Glomerular visceral epithelial cell (primary cell): Measurements from ENCODE around the gene RAB3IP.
A peak's percentile ranks its signal among the peaks of the same experiment; 100 is the strongest.
"Not testable (repeated sequence)": the region's sequence is repeated elsewhere in the genome, so short reads cannot be mapped to it uniquely, and the experiment has no call there.

Experiments used
- DNase-seq: peaks from one replicate; pipeline ENCODE4 v3.0.0-alpha.2; 2016; ENCODE audit errors: extremely low spot score

Gene RAB3IP

DNA sequence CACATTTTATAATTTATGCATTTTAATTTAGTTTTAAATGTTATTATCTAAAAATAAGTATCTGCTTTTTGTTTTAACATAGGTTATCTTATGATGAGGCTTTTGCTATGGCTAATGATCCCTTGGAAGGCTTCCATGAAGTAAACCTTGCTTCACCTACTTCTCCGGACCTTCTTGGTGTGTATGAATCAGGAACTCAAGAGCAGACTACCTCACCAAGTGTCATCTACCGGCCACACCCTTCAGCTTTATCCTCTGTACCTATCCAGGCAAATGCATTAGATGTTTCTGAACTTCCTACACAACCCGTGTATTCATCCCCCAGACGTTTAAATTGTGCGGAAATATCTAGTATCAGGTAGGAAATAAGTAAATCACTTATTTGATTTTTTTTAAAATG lies 16.6 kb downstream of the RAB3IP start:
- no peak for DNase-seq

DNA sequence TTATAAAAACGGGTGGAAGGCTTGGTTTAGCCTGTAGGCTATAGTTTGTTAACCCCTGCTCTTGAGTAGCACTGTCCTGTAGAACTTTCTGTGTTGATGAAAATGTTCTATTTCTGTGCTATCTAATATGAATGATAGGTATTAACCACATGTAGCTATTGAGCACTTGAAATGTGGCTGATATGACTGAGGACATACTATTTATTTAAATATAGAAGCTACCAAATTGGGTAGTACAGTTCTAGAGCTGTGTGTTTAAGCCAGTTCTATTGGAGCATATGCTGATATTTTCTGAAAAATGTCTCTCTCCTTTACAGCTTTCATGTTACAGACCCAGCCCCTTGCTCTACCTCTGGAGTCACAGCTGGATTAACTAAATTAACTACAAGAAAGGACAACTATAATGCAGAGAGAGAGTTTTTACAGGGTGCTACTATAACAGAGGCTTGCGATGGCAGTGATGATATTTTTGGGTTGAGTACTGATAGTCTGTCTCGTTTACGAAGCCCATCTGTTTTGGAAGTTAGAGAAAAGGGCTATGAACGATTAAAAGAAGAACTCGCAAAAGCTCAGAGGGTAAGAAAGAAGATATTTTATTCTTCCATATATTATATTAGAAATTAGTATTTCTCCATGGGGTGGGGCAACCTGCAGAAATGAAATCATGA lies 17.6 kb downstream of the RAB3IP start:
- DNase-seq = no peak

DNA sequence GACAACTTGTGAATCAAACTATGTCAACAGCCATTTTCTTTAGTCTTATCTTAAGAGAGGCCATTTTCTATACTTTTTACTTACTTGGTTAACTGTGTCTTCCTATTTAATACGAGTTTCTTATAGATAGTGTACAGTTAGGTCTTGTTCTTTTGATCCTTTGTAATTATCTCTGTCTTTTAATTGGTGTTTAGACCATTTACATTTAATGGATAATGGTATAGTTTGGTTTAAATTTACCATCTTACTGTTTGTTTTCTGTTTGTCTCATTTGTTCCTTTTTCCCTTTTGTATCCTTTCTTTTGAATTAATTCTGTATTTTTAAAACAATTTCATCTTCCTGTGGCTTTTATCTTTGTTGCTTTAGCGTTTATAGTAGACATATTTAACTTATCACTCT lies 19.4 kb downstream of the RAB3IP start:
- DNase-seq = no peak

DNA sequence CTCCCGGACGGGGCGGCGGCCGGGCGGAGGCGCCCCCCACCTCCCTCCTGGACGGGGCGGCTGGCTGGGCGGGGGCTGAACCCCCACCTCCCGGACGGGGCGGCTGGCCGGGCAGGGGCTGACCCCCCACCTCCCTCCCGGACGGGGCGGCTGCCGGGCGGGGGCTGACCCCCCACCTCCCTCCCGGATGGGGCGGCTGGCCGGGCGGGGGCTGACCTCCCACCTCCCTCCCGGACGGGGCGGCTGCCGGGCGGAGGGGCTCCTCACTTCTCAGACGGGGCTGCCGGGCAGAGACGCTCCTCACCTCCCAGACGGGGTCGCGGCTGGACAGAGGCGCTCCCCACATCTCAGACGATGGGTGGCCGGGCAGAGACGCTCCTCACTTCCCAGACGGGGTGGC lies 20.9 kb downstream of the RAB3IP start:
- not testable (repeated sequence) for DNase-seq

DNA sequence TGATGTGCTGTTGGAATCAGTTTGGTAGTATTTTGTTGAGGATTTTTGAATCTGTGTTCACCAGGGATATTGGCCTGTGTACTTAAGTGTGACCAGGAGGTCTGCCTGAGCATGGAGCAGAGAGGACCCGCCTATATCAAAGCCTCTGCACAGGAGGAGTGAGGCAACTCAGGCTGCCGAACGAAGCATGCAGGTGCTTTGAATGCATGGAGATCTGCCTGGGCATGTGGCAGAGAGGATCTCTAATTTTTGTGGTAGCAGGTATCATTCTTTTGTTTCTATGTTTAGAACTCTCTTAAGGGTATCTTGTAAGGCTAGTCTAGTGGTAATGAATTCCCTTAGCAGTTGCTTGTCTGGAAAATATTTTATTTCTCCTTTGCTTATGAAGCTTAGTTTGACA lies 26.9 kb downstream of the RAB3IP start:
- DNase-seq = no peak

DNA sequence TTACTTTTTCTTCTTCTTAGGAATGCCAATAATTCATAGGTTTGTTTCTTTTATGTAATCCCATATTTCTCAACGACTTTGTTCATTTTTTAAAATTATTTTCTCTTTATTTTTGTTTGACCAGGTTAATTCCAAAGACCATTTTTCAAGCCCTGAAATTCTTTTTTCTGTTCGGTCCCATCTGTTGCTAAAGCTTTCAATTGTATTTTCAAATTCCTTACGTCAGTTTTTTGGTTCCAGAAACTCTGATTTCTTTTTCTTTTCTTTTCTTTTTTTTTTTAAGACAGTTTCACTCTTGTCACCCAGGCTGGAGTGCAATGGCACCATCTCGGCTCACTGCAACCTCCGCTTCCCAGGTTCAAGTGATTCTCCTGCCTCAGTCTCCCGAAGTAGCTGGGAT lies 27.6 kb downstream of the RAB3IP start:
- no peak for DNase-seq

DNA sequence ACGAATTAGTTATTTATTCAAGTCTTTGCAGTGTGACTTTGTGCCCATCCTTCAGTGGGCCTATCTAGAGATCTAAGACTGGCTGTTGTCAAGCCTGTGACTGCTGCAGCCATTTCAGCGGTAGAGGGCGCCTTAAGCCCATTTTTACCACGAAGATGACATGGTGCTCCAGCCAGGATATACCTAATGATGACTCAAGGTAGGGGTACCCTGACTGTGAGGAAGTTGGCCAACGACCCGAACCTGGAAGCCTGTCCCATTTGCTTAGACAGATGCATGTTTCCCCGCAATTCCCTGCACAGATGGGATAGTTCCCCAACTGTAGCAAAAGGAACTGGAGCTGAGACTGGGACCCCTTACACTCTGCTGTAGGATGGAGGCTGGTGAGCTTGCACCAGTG lies 41.3 kb downstream of the RAB3IP start:
- DNase-seq = peak; percentile 51

DNA sequence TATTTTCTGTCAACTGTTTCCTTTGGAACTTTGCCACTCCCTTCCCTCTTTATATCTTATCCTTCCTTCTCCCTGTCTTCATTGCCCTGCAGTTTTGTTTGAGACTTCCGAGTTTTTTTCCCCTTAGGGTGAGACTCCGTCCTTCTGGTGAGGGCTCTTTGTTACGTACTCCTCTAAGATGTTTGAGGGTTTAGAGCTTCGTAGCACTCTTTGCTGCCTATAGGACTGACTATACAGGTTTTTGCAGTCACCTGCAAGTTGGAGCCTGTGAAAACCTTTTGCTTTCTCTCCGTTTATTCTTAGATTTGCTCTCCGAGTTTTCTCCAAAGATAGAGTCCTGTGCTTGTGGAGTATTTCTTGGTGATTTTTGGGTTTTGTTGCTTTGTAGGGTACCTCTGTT lies 44.7 kb downstream of the RAB3IP start:
- DNase-seq = no peak

DNA sequence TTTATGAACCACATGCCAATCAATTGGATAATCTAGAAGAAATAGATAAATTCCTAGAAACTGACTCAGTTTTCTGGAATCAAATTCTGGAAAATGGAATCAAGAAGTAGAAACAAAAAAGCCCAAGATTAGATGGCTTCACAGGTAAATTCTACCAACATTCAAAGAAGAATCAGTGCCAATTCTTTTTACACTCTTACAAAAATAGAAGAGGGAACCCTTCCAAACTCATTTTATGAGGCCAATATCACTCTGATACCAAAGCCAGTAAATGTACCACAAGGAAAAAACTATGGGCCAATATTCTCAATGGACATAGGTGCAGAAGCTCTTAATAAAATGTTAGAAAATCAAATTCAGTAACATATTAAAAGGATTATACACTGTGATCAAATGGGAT lies 50.7 kb downstream of the RAB3IP start:
- DNase-seq = no peak

DNA sequence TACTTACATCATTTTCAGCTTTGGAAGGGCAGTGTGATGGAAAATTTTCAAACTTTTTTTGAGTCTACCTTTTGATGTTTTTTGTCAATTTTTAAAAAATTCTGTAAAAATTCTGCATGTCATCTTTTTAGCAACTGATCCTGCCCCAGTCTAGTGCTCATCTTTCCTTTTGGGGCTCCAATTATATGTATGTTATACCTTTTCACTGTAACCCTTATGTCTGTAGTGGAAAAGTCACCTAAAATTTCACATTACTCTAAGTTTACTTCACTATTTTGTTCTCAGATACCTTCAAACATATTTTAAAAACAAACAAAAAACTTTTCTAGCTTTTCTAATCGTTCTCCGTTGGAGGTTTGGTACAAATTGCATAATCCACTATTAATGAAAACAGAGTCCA lies 53.9 kb downstream of the RAB3IP start:
- no peak for DNase-seq

DNA sequence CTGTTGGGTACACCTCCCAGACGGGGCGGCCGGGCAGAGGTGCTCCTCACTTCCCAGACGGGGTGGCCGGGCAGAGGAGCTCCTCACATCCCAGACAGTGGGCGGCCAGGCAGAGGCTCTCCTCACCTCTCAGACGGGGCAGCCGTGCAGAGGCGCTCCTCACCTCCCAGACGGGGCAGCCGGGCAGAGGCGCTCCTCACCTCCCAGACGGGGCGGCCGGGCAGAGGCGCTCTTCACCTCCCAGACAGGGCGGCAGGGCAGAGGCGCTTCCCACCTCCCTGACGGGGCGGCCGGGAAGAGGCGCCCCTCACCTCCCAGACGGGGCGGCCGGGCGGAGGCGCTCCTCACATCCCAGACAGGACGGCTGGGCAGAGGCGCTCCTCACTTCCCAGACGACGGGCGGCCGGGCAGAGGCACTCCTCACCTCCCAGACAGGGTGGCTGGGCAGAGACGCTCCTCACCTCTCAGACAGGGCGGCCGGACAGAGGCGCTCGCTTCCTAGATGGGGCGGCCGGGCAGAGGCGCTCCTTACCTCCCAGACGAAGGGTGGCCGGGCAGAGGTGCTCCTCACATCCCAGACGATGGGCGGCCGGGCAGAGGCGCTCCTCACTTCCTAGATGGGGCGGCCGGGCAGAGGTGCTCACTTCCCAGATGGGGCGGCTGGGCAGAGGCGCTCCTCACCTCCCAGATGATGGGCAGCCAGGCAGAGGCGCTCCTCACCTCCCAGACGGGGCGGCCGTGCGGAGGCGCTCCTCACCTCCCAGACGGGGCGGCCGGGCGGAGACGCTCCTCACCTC lies 68.6 kb downstream of the RAB3IP start:
- not testable (repeated sequence) for DNase-seq

DNA sequence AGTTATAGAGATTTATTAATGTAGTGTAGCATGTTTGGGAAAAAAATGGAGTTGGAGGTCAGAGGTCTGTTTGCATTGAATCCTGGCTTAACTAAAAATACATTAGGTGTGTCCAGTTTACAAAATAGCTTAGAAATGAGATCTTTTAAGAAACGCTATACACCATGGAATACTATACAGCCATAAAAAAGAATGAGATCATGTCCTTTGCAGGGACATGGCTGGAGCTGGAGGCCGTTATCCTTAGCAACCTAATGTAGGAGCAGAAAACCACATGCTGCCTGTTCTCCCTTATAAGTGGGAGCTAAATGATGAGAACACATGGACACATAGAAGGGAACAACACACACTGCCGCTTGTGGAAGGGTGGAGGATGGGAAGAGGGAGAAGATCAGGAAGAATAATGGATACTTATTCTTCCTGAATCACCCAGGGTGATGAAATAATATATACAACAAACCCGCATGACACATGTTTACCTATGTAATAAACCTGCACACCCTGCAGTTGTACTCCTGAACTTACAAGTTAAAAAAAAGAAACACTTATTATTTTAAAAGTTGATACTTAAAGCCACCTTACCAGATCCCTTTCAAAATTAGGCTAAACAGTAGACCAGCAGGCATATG lies 72.3 kb downstream of the RAB3IP start:
- no peak for DNase-seq

DNA sequence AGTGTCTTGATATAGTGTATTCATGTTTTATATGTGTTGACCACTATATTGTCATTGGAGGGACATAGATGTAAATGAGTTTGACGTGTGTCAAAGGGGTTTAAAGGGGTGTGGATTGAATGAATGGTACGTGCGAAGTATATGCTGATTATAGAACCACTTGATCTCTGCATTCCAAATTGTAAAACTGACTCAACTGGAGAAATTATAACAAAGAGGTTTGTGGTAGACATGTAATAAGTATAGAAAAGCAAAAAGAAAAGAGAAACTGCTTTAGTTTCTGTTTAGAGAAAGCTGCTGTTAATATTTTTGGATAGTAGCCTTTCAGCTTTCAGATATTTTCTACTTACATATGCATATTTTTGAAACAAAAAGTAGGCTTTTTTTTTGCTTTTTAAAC lies 77.4 kb downstream of the RAB3IP start:
- no peak for DNase-seq

DNA sequence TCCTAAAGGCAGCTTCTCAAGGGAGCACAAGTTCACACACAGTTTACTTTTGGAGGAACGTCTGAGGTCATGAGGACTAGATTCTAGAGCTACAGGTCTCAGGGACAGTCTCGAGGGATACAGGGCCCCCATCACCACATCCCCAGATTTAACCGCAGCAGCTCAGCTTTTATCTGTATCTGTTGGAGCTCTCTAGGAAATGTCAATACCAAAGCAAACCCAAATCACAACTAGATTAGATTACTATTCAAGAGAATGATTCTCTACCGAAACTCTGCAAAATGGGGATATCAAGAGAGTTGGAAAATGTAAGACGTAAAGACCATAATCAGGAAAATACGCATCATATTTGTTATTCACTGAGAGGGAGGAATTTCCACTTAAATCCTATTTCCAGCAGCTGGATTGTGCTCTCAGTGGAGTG lies 82.4 kb downstream of the RAB3IP start:
- DNase-seq = no peak

DNA sequence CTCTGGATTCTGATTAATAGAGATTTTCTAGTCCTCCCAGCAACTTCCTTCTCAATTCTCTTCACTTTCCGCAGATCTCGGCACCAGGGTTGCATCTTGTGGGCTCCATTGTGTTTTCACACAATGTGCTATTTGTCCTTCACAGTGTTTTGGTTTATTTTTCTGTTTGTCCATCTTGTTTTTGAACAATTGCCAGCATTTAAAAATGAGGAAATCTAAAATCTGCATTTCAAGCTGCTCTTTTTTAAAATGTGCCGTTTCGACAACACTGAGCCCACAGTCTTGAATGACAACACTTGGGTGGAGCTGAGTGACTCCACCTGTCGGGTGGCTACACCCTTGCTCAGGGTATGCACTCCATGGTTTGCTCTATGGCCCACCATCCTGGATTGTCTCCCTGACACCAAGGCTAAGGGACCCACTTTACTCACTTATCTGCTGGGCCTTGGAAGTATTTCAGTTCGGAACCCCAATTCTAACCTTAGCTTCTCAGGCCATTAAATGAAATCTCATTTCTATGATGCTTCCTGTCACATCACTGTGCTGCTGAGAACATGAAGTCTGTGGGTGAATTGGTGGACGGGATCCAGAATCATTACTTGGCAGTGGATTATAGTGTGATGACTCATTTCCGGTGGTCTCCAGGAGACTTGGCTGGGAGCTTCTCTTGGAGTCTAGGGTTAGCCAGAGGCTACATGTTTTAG lies 82.9 kb downstream of the RAB3IP start:
- DNase-seq = peak; percentile 82

DNA sequence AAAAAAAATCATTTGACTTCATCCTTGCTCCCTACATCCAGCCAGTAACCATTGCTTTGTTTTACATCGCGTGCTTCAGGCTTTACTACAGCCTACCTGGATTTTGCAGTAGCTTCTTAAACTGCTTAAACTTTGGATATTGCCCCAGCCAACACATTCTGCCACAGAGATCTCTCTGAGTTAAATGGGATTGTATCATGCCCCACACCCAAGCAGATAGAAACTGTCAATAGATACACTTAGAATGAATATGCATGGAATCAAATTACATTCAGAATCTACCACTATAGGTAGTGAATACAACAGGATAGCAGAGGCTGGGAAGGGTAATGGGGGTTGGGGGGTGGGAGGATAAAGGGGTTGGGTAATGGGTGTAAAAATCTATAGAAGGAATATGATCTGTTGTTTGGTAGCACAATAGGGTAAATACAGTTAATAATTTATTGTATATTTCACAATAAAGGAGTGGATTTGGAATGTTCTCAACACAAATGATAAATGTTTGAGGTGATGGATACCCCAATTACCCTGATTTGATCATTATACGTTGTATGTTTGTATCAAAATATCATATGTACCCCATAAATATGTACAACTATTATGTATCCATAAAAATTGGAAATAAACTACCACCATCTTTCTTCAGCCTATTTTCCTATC lies 83.7 kb downstream of the RAB3IP start:
- no peak for DNase-seq

DNA sequence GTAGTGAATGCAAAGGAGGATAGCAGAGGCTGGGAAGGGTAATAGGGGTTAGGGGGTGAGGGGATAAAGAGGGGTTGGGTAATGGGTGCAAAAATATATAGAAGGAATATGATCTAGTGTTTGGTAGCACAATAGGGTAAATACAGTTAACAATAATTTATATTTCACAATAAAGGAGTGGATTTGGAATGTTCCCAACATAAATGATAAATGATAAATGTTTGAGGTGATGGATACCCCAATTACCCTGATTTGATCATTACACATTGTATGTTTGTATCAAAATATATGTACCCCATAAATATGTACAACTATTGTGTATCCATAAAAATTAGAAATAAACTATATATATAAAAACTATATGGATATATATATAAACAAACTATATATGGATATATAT lies 85.4 kb downstream of the RAB3IP start:
- DNase-seq = no peak

DNA sequence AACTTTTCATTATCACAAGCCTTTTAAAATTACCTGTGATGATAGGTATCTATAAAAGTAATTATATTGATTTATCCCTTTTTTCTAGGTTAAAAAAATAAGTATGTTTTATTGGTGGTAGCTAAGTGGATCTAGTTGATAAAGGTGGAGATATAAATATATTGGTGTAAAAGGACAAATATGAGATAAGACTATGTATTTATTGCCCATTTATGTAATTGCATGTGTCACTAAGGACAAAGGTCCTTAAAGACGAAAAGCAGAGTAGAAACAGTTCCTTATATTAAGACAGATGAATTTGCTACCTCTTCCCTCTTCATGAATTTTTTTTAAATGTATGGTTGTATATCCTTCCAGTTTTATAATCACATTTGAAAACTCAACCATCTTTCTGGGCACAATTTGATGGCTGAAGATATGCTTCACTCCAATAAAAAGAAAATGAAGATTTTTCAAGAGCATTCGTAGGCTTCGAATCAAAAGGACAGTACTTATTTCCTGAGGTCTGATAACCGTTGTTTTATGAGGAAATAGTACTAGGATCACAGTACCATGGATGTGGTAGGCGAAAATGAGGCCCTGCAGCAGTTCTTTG lies 86.4 kb downstream of the RAB3IP start, which contains the start of gene MYRFL:
Gene MYRFL, plus strand, starts transcription at position 262 of the 595 bp plus-strand sequence. Its CDS starts 291 bp downstream, at position 553.
- DNase-seq = no peak

DNA sequence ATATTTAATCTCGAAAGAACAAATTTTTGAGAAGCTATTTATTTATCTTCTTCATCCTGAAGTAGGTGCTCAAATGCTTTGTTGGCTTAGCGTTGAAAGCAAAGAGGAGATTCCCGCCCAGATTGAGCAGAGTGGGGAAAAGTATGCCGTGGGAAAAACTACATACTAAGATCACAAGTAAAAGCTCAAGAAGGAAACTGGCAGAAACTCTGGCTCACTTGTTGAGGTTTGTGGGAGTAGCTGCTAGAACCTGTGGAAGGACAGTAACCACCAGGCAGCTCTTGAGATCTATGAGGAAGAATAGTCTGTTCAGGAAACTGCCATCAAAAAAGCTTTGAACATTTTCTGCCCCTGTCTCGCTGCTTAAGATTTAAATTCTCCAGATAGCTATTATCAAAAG lies 90.2 kb downstream of the RAB3IP start:
- no peak for DNase-seq

DNA sequence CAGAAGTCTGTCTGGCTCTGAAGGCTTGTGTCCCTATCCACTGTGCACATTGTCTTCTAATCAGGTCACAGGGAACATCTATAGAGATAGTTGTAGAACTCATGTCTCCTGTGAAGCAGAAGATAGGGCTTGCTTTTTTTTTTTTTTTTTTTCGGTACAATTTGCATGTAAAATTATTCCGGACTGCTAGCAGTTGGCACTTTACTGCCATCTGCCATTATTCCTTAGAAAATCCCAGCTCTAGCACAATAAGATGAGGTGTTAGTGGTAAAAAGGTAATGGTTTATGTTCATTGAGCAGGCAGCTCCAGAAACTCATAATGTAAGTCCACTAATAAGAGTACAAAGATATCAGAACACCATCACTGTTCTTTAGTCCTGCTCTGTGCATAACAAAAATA lies 95.0 kb downstream of the RAB3IP start:
- DNase-seq = no peak

DNA sequence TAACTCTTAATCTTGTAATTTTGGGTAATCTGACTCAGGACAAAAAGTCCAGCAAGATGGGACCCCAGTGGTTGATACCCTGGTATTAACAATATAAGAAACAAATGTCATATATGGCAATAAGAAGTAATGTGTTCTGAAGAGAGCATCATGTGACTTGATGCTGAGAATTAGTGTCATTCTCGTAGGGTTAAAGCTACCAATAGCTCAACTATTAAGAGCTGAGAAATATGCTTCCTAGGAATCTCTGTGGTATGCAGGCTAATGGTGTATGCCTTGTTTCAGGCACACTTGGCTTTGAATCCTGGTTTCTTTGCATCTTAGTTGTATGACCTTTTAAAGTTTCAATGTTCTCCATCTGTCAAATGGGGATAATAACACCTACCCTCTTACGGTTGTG lies 95.5 kb downstream of the RAB3IP start:
- peak; percentile 35 for DNase-seq
